Activated CD4-positive, alpha-beta T cell treated with anti-CD3 and anti-CD28 coated beads, Interleukin-2, amount 50 U/mL, for 1 hour (primary cell): ENCODE measurements around the gene FAAP20.

ENCODE experiments used
- DNase-seq: peaks from one replicate; pipeline ENCODE4 v3.0.0-alpha.2; 2020

The FAAP20 gene

DNA sequence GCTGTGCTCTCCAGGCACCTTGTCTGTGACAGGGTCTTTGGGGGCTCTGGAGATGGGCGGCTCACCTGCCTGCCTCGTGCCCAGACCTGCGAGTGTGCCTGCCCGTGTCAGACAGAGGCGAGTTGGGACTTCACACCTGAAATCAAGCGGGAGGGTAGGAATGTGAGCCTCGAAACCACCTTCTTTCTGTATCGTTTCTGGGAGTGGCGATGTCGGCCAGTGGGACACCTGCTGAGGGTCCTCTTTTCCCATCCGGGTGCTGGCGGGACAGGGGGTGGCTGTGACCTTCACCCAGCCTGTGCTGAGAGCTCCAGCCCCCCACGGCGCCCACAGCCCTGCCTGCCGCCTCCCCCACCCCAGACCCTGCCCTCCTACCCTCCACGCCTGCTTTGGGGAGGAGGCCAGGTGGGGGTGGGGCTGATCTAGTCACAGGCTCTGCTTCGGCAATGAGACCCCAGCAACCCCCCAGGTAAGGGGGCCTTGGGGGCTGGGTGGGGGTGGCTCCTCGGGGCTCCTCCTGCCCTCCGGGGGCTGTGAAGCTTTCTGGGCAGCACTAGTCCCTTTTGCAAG lies 15.6 kb upstream of the FAAP20 start:
- DNase-seq: no peak

DNA sequence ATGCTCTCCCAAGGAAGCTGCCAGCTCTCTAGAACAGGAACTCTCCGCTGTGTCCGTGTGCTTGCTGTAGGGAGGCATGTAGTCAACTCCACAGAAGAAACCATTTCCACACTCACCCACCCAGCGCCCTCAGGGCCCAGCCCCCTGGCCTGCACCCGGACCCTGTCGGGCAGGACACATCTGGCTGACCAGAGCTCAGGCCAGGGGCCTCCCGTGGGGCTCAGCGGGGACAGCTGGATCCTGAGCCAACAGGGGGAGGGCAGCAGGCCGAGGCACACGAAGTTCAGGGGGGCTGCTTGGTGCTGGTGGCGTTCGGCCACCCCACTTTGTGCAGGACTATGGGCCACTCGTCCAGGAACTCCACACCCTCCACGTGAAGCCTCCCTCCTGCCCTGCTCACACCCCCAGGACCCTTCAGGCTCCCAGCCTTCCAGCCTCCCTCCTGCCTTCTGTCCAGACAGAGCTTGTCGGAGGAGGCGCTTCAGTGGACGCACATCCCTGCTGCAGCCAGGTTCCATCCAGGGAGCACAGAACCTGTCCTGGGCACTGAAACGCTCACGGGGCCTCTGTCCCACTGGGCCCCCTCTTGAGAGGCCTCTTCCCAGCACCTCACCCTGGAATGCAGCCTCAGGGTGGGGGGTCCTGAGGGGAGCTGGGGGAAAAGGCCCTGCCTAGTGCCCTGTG lies 15.0 kb upstream of the FAAP20 start:
- no peak for DNase-seq

DNA sequence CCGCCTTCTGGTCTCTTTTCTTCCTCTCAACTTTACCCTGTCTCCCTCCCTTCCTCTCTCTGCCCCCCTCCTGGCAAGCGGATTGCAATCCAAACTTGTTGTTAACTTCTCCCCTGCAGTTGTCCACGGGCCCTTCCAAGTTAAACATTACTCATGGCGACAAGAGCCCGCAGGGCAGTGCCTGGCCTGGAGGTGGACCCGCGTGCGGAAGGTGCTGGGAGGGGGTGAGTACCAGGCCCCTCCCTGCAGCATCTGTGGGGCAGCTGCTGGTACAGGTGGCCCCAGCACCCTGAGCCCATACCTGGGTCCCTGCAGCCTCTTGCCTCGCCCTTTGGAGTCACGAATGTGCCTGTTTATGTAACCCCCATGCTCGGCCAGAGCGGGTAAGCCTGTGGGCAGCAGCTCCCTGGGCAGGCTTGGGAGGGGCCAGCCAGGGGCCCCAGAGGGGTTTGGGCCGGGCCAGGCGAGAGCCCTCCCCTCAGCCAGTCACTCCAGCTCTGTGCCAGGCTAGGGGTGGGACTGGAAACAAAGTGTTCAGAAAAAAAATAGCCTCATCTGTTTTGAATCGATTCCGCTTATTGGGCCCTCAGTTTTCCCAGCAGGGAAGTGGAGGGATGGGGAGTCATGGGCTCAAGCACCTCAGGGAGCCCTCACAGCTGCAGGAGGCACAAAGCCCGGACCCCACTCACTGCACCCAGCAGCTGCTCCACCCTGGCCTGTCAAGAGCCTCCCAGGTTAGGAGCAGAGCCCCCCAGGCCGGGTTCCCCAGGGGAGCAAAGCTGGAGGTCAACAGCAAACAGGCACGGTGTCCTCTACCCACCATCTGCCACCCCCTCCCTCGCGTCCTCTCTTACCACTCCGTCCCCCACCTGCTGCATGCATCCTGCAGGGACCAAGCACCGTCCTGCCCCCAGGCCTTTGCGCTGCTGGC lies 14.0 kb upstream of the FAAP20 start:
- no peak for DNase-seq

DNA sequence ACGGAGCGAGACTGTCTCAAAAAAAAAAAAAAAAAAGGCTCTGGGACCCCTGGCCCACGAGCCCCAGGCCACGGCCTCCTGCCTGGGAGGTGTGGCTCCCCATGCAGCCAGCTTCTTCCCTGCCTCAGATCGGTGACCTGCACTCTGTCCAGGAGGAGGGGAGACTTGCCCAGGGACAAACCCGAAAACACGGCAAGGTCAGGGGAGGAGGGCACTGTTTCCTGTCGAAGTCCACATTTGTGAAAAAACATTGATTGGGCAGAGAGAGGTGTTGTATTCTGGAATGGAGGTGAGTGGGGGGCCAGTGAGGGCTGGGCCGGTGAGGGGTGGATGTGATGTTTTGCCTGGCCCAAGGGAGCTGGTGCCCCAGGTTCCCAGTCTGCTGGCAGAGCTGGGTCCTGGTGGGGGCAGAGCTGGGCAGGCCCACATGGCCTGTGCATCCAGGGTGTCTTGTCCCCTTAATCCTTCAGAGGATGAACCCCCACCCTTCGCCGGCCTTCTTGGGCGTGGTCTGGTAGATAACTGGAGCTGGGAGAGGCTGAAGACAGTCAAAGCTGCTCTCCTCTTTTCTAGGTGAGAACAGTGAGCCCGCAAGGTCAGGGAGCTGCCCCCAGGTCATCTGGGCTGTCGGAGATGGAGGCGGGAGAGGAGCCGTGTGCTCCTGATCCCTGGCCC lies 12.4 kb upstream of the FAAP20 start:
- DNase-seq: no peak

DNA sequence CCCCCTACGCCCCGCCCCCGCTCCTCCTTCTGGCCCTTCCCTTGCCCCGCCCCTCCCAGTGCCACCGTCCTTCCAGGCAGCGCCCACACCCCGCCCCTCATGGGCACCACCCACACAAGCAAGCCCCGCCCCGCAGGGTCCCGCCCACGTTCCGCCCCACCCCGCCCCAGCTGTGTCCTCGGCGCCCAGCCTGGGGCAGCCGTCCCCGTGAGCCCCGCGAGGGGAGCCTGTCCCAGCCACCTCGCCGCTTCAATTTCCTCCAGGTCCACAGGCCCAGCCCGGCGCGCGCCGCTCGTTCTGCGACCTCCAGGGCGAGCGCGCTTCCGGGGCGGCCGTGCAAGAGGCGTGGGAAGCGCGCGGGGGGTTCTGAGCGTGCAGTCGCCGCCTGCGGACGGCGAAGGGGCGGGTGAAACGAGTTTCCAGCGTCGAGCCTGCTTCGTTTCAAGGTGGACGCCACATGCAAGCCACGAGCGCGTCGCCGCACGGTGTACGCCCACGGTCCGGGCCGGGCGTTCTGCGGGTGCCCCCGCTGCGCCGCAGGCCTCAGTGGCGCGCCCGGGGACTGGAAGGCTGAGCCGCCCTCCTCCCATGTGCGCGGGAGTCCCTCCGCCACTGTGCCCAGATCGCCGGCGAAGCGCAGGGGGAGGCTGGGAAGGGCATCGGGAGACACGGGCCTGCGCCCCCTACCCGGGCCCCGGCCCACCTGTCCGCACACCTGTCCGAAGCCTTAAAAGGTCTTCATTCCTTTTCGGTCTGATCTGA lies 10.8 kb upstream of the FAAP20 start:
- peak; percentile 96 for DNase-seq

DNA sequence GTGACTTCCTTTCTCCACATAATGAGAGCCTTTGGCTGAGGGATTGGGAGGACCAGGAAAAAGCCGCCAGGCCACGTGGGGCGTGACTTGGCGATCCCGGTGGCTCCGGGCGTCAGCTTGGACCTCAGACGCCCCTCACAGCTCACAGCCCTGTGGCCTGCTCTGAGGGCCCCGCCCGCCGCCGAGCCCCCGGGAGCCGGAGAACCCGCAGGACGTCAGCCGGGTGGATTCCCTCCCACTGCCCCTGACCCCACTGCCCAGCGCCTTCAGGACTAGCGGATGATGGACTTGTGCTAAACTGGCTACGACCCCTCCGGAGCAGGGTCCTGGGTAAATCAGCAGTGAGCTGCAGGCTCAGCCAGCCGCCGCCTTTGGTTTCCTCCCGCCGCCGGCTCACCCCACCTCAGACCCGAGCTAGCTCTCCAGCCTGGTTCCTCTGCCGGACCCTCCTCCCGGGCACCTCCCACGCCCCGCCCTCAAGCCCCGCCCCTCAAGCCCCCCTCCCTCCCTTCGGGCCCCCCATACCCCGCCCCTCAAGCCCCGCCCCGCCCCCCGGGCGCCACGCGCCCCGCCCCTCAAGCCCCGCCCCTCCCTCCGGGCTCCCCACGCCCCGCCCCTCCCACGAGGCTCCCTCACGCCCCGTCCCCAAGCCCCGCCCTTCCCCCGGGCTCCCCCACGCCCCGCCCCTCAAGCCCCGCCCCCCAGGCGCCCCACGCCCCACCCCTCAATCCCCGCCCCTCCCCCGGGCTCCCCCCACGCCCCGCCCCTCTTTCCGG lies 10.0 kb upstream of the FAAP20 start:
- no peak for DNase-seq

DNA sequence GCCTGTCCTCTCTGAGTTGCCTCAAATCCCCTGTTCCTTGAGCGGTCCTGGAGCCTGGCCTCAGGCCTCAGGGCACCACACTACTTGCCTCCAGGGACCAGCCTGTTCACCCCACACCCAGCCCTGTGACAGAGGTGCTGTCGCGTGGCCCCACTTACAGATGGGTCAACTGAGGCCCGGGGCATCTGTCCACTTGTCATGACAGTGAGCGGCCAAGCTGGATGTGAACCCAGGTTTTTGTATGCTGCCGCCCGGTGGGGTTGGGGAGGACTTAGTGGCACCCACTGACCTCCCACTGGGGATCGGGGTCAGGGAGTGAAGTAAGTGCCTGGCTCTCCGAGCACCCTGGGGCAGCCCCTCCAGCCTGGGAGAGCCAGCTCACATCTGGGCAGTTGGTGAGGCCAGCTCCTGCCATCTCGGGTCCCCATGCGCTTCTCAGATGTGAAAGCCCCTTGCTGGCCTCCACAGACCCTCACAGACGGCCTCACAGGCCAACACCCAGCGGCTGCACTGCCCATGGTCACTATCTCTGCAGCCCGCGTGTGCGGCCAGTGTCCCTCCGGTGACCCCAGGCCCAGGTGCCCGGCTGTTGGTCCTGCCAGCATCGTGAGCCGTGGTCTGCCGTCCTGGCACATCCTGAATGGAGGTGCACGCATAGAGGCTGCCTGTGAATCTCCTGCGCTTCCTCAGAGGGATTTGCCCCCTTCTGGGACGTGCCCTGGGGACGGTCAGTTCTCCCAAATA lies 9.3 kb upstream of the FAAP20 start:
- DNase-seq: no peak

DNA sequence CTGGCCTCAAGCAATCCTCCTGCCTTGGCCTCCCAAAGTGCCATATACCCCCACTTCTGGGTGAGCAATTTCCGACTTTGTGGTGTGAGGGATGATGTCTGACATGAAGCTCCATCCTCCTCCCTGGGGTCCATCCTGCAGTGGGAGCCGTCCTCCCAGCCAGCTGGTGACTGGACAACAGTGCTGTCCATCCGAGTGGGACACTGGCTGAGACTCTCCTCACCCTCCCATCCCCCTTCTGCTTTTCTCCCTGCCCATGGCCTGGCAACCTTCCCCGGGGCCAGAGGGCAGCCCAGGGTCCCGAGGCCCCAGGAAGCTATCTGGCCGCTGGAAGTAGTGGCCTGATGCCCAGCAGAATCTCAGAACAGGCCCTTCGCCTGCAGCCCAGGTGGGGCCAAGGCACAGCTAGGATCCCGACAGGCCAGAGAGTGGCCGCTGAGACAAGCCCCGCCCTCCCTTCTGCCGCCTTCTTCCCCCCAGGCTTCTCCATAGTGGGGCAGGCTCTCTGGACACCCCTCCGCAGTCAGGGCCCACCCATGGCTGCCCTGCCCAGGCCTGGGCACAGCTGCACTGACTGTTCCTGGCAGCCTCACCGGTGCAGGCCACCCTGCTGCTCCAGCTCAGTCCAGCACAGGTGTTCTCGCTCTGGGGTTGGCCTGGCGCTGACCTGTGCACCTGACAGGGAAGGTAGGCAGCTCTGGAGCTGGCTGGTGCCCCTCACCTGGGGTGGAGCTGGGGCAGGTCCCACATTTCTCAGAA lies 8.4 kb upstream of the FAAP20 start:
- no peak for DNase-seq

DNA sequence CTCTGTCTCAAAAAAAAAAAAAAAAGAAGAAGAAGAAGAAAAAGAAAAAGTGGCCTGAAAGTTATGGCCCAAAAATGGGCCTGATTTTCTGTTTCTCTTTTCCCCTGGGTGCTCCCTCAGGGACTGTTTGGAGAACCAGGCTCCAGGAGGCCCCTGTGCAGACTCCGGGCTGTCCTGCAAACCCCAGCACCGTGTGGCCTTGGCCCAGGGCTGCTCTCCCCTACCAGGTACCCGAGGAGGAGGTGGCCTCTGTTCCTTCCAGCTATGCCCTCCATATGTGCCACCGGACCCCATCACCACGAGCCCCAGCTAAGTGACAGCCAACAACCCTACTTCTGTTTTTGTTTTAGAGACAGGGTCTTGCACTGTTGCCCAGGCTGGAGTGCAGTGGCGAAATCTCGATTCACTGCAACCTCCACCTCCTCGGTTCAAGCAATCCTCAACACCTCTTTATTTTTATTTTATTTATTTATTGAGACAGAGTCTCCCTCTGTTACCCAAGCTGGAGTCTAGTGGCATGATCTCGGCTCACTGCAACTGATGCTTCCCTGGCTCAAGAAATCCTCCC lies 7.5 kb upstream of the FAAP20 start:
- no peak for DNase-seq

DNA sequence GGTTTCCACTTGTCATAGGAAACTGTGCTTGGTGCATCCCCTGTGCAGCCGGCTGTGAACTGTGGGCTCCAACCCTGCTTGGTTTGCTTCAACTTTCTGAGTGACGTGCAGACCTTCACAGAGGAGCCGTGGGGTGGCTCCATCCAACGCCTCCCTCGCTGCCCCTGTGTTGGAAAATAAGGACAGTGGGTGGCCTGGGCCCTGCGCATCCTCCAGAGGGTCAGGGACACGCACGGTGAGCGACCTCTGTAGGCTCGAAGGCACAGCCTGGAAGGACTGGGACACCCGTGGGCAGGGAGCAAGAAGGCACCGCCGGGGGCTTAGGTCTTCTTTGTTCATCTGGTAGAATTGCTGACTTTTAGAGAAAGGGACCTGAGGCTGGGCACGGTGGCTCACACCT lies 6.5 kb upstream of the FAAP20 start:
- no peak for DNase-seq

DNA sequence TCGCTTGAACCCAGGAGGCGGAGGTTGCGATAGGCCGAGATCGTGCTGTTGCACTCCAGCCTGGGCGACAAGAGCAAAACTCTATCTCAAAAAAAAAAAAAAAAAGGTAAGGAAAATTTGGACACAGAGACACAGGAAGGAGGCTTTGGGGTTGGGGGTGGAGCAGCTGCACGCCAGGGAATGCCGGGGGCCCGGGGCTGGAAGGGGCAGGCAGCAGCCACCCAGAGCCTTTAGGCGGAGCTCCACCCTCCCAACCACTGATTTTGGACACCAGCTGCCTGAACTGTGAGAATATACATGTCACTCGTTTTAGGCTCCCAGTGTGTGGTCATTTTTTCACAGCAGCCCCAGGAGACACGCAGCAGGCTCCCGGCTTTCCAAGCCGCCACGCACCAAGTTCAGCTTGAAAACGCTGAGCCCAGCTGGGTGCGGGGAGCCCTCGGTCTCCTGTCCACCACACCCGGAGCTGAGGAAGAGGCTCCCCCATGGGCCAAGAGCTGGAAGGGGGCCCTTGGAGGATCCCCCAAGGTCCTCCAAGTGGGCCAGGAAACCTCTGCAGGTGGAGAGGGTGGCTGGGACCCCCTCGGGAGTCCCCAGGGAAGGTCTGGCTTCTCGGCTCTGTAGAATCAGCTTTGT lies 5.9 kb upstream of the FAAP20 start:
- DNase-seq: no peak

DNA sequence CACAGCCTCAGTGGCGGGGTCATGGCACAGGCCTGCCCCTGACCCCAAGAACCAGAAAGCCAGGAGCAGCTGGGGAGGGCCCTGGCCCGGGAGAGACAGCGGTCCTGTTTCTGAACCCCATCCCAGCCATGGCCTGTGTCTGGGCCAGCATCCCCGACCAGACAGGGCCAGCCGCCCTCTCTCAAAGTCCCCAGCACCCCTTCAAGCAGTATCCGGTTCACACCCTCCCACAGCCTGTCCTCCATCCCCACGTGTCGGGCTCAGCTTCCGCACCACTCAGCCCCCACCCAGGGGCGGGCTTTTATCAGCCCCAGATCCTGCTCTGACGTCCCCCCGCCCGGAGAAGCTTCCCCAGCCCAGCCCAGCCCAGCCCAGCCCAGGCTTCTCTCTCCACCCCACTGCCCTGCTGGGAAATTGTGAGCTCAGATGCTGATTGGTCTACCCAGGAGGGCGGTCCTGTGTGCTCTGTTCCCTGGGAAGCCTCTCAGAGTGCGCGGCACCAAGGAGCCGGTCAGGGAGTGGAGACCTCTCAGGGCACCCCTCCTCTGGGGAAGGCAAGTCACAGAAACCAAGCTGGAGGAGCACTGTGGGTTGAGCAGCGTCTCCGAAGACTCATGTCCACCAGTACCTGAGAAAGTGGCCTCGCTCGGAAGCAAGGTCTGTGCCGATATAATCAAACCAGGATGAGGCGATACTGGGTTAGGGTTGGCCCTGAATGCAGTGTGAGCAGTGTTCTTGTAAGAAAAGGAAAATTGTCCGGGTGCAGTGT lies 4.7 kb upstream of the FAAP20 start:
- DNase-seq: peak; percentile 71

DNA sequence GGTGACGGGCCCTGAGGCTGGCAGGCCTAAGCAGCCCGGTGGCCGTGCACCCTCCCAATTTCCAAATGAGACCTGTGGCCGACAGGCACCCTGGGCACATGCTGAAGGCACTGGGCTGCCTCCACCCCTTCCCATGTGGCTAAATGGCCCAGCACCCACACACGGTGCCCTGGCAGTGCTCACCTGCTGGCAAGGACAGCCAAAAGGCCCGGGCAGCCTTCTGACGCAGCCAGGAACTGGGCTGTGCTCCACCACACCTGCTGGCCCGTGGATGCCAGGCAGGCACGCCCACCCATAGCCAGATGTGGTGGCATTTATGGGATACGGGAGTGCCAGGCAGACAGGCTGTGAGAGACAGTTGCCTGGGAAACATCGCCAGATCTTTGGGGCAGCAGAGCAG lies 4.0 kb upstream of the FAAP20 start:
- no peak for DNase-seq

DNA sequence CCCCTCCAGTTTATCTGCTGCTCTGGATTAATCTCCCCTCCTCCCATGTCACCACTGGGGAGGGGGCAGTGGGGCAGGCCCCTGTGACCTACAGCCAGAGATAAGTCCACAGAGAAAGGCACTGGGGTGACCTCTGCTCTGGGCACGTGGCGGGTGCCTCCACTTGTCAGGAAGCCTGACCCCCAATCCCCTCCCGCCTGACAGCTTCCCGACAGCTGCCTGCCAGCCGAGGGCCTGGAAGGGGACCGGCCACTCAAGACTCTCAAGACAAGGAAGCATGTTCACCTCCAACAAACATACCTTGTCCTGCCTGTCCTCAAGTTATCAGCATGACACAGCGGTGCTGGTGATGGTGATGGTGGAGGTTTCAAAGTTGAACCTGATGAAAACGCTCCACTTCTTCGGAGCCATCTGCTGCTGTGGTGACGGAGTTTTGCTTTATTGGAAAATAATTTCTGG lies 3.2 kb upstream of the FAAP20 start:
- DNase-seq: no peak

DNA sequence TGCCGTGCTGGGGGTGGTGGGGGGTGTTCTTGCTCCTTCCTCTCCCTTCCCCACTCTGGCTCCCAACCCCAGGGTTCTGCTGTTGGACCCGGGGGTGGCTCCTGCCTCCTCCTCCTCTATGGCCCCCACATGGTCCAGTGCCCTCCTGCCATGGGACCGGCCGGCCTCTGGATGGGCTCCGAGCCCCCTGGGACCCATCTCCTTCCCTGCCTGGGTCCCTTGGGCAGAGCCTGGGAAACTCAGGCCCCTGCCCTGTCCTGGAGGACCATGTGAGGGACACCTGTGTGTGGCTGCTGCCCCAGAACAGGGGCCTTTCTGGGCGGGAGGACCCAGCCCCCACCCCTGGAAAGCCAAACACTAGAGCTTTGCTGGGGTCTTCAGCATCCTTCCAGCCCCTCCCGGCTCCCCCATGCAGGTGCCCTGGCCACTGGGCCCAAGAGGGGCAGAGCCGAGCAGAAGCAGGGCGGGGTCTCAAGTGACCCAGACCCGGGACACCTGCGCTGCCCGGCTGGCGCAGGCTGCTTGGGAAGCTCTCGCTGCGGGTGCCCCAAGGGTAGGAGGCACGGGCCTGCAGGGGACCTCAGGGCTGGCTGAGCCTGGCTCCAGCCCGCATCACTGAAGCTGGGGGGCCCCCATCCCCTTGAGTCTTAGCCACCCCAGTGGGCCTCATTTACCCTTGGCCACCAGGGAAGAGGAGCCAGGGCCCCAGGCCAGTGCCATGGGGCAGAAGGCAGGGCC lies 2.5 kb upstream of the FAAP20 start:
- DNase-seq: no peak

DNA sequence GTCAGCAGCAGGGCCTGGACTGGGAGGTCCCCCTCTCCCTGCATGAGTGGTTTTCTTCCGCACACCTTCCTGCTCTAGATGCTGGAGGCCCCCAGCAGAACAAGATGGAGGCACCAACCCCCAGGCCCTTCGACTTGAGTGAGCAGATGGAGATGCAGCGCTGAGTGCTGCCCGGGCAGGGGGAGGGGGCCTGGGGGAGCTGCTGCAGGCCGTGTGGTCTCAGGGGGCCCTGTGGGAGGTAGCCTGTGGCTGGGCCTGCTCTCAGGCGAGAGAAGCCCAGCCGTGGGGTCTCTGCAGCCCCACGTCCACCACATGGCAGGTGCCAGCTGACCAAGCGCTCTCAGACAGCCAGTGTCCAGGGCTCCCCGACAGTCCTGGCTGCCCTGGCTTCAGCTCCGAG lies 1.2 kb upstream of the FAAP20 start:
- no peak for DNase-seq

DNA sequence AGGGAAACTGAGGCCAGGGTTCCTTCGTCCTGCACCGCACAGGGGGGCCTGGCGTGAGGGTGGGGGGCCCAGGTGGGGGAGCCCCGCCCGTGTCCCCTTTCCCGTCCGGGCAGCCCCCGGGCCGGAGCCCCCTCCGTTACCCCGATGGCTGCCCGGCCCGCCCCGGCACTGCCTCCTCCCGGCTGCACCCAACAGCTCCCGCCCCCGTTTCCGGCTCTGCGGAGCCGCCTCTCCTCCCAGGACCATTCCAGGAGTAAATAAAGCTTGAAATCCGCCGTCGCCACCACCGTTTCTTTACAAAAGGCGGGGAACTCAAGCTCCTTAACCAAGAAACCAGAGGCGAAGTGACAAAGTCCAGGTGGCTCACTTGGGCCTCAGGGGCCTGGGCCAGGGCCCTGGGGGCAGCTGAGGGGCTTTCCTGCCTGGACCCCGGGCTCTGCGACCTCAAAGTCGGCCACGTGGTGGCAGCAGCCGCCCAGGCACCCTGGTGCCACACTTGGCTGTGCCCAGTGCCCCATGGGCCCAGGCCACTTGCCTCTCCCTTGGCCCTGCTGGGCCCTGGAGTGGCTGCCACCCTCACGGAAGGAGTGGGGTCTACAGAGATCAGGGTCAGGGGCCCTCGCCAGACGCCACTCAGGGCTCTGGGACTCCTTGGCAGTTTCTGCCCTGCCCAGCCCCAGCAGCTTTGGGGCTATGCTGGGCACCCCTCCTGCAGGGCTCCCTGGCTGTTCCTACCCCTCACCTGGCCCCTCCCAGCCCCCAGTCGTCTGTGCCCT lies 514 bp upstream of the FAAP20 start:
- peak; percentile 84 for DNase-seq
